HG03060 (cell line): ENCODE results near the gene FGFR4.
"Not testable (repeated sequence)": the region's sequence is repeated elsewhere in the genome, so short reads cannot be mapped to it uniquely, and the experiment has no call there.

Experiments used
- ATAC-seq: cut with Tn5 transposase; IDR thresholded peaks from one replicate; pipeline ENCODE4 v1.9.1; 2021; ENCODE audit warnings: low read depth, moderate number of reproducible peaks; ENCODE audit not compliant: unreplicated experiment

FGFR4 gene

DNA sequence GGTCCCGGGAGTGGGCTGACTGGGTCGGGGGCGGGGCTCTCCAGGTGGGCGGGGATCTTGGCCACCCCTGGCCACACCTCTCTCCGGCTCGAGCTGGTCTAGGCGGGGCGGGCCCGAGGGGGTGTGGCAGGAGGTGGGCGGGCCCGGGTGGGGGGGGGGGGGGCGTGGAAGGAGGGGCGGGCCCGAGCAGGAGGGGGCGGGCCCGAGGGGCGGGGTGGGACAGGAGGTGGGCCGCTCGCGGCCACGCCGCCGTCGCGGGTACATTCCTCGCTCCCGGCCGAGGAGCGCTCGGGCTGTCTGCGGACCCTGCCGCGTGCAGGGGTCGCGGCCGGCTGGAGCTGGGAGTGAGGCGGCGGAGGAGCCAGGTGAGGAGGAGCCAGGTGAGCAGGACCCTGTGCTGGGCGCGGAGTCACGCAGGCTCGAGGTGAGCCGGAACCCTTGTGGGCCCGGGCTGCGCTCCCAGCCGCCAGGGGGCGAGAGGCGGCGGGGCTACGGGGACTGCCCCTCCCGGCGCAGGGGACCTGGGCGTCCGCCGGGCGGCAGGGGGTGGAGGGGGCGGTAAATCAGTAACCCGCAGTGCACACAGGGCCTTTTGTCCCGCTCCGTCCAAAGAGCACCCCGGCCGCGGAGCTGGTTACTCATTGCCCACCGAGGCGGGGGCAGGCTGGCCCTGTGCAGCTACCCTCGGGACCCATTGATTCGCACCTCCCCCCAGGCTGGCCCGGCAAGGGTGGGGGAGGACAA lies at the start of gene FGFR4:
TSS of gene FGFR4 (plus strand) at position 262 of the 744 bp plus-strand sequence. CDS start 2,688 bp downstream, outside the sequence.
- peak; percentile 50 for ATAC-seq

DNA sequence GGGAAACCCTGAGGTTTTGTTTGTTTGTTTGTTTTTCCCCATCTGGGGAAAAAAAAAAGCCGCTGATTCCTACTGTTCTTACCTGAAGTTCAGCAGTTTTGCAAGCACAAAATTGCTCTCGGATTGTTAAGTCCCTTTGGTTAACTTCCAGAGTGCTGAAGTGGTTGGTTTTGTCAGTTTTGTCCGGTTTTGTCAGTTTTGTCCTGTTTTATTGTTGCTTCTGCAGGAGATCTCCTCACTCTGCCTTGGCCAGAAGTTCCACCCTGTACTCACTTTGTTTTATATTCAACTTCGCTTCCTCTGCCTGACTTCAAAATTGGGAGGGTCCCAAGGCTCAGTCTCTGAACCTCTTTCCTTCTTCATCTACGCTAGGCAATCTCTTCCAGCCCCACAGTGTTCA lies 49.8 kb upstream of the FGFR4 start:
- ATAC-seq = no peak

DNA sequence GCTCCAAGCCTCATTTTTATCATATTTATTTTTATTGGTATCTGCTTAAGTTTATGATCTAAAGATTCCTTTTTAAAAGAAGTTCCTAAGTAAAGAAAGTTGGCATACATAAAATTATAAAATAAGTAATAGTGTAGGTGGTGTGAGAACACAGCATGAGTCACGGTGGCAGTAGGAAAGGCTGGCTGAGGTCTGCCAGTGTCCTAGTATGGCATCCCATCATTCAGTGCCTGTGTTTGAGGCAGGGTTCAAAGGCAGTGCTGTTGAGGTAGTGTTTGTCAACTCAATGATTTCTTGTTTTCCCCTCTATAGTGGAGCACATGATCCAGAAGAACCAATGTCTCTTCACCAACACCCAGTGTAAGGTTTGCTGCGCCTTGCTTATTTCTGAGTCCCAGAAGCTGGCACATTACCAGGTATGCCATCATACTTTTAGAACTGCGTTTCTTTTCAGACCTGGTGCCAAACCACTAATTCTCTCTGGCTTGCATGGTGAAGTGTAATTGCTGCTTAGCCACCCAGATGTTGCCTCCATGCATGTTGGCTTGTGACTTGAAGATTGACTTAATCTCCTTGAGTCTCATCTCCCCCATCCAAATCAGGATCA lies 45.8 kb upstream of the FGFR4 start:
- no peak for ATAC-seq

- ATAC-seq = no peak
Measured at GRCh38 chr5:177041936-177042335, 44.8 kb upstream of the FGFR4 start.

- ATAC-seq = no peak
Measured at GRCh38 chr5:177043114-177043513, 43.6 kb upstream of the FGFR4 start.

- ATAC-seq = no peak
Measured at GRCh38 chr5:177043958-177044357, 42.8 kb upstream of the FGFR4 start.

DNA sequence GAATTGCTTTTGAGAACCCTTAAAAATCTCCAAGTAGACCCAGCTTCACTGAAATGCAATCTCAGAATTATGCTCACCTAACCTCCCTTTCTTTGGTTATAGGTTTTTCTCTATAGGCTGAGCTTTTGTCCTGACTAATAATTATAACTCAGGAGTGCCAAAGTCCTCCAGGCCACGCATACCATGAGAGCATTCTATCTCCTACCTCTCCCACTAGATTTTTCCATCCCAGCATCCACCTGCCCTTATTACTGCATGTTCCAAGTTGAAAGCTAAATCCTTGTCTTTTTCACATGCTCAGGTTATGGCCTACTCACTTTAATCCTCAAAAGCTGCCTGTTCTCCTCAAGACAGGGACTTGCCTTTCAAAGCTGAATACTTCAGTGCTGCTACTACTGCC lies 42.1 kb upstream of the FGFR4 start:
- no peak for ATAC-seq

- ATAC-seq = no peak
Measured at GRCh38 chr5:177045631-177046030, 41.1 kb upstream of the FGFR4 start.

GRCh38 chr5:177048531-177048930 lies 38.2 kb upstream of the FGFR4 start:
- not testable (repeated sequence) for ATAC-seq

DNA sequence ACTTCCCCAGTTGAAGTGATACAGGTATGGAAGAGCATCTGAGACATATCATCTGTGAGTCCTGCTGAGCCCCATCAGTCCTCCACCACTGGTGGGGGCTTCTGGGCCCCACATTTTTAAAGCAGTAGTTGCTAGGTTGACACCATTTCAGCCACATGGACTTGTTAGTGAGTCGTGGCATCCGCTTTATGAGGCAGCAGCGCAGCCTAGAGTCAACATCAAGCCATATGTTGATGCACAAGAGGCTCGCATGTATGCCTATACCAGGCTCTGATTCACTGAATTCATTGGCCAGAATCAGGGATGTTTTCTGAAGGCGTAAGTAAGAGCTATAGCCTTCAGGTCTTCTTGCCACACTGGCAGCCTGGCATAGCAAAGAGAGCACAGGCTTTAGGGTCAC lies 37.4 kb upstream of the FGFR4 start:
- no peak for ATAC-seq

DNA sequence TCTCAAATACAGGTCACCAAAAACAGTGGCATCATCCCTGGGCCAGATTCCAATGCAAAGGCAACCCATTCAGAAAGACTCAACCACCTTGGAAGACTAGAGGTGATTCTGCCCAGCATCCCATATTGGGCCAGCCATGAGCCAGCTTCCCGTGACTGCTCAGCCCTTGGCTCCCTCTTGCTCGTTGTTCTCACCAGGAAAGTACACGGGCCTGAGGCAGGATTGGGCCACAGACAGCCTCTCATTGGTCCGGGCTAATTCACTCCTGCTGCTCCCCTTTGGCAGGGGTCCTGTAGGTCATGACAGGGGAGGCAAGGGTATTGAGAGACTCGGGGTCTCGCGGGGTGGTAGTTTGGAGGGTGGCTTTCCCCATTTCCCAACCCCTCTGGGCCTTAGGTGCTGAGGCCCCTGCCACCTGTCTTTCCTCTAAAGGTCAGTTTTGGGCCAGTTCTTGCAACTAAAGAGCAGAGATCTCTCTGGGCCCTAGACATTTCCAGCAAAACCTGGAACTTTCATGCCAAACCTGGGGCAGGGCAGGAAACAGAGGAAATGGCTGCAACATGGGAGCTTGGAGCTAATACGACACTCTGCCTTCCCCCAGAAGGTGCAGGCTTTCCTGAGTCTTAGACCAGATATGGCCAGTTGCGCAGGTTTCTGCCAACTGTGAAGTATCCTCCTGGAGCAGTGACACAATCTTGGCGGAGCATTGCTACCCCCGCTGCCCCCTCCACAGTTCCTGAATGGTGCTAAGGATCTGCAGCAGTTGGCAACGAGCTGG lies 22.0 kb upstream of the FGFR4 start:
- ATAC-seq = no peak

DNA sequence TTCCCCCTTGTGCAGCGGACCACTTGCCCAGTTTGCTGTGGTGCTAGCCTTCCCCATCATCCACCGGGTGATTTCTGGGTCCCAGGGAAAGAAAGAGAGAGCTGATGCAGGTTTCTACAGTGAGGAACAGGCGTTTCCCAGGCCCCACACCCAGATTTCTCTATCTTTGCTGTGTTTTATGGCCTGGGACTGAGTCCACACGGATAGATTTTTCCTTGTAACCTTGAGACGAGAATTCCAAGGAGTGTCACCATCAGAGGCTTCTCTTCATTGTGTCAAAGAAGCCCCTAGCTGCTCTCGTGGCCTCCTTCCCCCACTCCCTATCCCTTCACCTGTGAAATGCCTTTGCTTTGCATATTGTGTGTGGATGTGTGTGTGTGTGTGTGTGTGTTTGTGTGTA lies 21.2 kb upstream of the FGFR4 start:
- ATAC-seq = no peak

DNA sequence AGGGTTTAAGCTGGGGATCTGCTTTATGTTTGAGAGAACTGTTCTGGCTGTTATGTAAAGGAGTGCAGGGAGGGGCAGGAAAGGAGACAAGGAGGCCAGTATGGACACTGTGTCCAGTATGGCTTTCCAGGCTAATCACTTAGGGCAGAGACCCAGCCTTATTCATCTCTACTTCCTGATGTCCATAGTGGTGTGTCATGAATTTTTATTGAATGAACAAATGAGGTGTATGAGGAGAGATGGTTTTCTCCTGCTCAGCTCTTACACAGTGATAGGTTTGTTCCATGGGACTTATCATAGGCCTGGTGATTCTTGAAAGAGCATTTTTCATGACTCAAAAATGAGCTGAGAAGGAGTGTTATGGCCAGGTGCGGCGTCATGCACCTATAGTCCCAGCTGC lies 20.5 kb upstream of the FGFR4 start:
- ATAC-seq = no peak

DNA sequence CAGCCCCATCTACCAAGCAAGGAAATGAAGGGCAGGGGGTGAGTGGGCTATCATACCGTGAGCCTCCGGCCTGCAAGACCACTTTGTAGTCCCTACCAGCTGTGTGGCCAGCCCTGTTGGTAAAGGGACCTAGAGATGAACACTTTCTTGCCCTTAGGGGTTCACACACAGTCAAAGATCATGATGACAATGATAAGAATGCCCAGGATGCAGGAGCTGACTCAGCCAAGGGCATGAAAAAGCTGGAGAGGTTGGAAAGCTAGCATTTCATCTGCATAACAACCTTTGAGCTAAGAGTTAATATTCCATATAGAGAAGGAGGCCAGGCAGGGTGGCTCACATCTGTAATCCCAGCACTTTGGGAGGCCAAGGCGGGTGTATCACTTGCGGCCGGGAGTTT lies 19.2 kb upstream of the FGFR4 start:
- no peak for ATAC-seq

GRCh38 chr5:177070536-177071191 lies 16.1 kb upstream of the FGFR4 start:
- ATAC-seq = no peak

GRCh38 chr5:177071666-177072385 lies 14.9 kb upstream of the FGFR4 start:
- ATAC-seq = peak; percentile 53

GRCh38 chr5:177077335-177077734 lies 9.4 kb upstream of the FGFR4 start:
- ATAC-seq = no peak

DNA sequence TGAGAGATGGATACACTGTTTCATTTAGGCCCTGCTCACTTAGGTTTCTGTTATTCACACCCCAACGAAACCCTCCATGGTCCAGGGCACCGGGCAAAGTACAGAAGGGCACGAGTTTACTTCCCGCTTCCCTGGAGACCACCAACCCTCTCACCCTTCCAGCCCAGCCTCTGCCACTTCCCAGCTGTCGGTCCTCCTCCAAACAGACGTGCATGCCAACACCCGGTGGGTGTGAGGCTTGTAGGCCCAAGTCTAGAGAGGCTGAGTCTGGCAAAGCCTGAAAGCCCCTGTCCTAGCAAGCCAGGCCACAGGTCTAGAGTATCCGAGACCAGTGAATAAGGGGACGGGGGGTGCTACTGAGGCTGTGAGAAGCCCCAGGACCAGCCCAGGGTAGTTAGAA lies 7.1 kb upstream of the FGFR4 start:
- no peak for ATAC-seq

- no peak for ATAC-seq
Measured at GRCh38 chr5:177080265-177080664, 6.5 kb upstream of the FGFR4 start.

GRCh38 chr5:177081859-177082258 lies 4.9 kb upstream of the FGFR4 start:
- no peak for ATAC-seq
